CD4-positive, alpha-beta T cell treated with Interferon gamma for 1 hour (primary cell): ENCODE data around the gene RPL7A.

ENCODE experiments used
- DNase-seq: peaks from one replicate; pipeline ENCODE4 v3.0.0-alpha.2; 2020

RPL7A gene

DNA sequence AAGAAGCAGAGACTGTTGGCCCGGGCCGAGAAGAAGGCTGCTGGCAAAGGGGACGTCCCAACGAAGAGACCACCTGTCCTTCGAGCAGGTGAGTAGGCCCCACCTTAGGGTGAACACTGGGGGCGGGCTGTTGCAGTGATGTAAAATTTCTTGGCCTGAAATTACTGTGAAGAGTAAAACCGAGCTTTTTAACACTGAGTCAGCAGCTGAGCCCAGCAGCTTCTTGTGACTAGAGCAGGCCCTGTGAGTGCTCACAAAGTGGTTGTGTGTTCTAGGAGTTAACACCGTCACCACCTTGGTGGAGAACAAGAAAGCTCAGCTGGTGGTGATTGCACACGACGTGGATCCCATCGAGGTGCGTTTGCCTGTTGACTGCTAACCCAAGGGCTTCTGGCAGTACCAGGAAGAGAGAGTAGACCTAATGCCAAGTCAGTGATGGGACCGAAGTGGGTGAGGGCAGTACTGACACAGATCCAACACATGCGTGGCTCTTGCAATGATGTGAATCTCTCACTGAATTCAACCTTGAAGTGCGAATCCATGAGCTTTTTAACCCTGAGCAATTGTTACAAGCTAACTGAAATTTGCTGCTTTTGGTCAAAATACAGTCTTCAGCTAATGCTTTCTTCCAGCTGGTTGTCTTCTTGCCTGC is 2.1 kb downstream of the RPL7A start:
- DNase-seq = no peak

DNA sequence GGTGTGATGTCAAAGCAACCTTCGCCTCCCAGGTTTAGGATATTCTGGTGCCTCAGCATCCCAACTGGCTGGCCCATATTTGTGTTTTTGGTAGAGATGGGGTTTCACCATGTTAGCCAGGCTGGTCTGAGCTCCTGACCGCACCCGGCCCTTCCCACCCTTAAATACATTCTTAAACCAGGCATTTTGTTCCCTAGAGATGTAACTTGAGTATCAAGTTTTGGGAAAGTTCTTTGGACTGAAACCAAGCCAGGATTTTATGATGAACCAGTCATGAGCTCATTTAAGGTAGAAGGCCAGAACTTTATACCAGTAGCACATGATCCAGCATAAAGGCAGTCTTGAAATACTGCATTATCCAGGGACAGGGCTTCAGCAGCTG is 3.5 kb downstream of the RPL7A start:
- no peak for DNase-seq

GRCh38 chr9:133351908-133352634 is 4.1 kb downstream of the RPL7A start:
- peak; percentile 32 for DNase-seq

- DNase-seq = no peak
These were observed 4.8 kb downstream of the RPL7A start for GRCh38 chr9:133352635-133353340.

GRCh38 chr9:133353548-133353947 is 5.5 kb downstream of the RPL7A start:
- DNase-seq = no peak

DNA sequence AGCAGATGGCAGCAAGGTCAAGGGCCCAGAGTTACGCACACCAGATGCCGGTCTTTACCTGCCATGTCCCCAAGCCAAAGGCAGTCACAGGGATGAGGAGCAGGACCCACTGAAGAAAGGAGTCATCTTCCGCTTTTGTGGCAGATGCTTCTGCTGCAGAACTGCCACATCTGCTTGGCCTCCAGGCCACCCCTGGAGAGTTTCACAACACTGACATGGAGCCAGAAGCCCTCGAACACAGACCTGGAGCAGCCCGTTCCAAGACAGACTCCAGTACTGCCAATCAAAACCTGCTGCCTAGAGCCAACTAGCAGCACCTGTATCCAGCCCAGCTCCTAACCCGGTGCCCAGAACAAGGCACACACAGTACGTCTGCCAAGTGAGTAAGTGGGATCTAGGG is 6.7 kb downstream of the RPL7A start:
- DNase-seq = no peak

- DNase-seq = no peak
These were observed 7.9 kb downstream of the RPL7A start for GRCh38 chr9:133355881-133356357.

DNA sequence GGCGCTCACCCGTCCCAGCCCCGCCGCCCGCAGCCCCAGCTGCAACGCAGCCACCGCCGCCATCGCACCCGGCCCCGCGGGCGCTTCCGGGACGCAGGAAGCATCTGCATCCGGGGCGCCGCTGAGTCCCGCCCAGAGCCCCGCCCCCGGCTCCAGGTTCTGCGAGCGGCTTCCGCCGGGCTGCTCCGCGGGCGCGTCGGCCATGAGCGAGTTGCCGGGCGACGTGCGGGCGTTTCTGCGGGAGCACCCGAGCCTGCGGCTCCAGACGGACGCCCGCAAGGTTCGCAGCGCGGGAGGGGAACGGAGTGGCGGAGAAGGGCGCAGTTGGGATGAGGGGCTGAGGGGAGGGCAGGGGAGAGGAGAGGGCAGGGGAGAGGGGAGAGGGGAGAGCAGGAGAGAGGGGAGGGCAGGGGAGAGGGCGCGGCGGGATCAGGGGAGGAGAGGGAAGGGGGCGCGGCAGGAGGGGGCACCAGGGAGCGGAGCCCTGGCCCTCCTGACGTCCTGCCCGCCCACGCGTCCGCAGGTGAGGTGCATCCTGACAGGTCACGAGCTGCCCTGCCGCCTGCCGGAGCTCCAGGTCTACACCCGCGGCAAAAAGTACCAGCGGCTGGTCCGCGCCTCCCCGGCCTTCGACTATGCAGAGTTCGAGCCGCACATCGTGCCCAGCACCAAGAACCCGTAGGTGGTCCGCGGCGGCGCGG is 8.5 kb downstream of the RPL7A start, which contains the start of the genes SURF1 and SURF2:
TSS of gene SURF1 (minus strand) at position 97 of the 701 bp plus-strand sequence. CDS start at position 63, 34 bp downstream.
TSS of gene SURF2 (plus strand) at position 160 of the 701 bp plus-strand sequence. CDS start at position 203, 43 bp downstream.
- peak; percentile 85 for DNase-seq

DNA sequence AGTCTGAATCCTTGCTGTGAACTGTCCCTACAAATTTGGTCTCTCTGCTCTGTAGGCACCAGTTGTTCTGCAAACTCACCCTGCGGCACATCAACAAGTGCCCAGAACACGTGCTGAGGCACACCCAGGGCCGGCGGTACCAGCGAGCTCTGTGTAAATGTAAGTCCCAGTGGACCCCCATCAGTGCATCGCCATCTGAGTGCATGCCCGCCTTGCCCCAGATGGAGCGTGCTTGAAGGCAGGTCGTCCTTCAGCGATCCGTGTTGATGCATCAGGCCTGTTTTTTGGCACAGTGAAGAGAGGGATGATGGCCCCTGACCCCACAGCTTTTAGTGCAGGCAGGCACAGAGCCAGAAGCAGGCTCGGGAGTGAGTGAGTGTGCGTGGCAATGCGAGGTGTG is 9.6 kb downstream of the RPL7A start:
- no peak for DNase-seq

- no peak for DNase-seq
These were observed 11.6 kb downstream of the RPL7A start for GRCh38 chr9:133359399-133360175.

DNA sequence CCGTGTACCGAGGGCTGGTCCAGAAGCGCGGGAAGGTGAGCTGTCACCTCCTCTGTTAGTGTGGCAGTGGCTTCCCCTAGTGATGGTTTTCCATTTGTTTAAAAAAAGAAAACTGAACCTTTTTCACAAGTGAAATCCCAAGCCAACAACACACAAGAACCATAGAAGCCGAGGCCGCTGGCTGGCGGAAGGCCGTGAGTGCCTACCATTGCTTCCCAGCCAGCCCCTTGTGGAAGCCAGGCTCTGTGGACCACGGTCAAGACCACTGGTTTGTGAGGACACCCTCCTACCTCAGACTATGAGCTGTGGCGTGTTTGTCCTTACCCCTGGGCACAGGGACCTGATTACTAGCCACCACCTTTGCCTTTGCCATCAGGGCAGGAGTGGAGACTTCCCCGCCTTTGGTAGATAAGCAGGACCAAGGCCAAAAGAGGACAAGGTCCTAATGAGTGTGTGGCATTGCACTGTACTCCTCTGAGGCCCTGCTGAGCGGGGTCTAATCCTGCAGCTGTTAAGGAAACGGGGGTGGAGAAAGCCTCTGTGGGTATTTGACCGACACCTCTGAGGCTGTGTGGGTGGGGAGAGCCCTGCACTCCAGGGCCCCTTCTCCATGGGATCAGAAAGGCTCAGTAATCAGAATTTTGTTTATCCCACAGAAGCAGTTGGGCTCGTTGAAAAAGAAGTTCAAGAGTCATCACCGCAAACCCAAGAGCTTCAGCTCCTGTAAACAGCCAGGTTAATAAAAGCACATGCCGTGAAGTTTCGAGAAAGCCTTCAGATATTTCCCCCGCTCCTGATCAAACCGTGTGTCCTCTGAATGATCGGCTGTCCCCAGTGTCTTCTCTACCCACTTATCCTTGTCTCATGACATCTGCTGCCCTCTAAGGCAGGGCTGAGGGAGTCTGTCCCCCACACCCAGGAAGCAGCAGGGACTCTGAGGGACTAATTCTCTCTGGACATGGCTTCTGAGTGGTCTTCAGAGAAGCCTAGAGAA is 12.7 kb downstream of the RPL7A start:
- no peak for DNase-seq

DNA sequence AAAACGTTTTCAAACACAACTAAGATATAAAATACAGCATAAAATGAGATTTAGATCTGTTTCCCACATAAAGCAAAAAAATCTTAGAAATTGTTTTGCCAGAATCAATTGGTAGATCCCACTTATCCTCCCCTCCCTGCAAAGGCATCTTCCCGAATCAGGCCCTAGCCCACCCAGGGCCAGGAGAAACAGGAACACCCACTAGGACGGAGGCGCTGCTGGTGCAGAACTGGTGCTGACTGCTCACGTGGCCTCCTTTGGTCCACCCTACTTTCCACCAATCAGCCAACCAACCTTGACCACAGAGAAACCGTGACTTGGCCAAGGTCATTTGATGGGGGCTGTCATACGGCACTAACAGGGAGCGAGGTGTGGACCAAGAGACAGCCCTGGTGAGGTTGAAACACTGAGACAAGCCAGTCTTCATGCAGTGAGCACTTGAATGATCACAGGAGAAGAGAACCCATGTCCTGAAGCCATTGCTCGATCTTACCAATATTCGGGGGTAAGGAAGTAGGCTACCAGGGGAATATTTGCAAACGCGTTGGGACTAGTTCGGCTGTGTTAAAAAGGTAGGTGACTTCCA is 13.6 kb downstream of the RPL7A start:
- no peak for DNase-seq

DNA sequence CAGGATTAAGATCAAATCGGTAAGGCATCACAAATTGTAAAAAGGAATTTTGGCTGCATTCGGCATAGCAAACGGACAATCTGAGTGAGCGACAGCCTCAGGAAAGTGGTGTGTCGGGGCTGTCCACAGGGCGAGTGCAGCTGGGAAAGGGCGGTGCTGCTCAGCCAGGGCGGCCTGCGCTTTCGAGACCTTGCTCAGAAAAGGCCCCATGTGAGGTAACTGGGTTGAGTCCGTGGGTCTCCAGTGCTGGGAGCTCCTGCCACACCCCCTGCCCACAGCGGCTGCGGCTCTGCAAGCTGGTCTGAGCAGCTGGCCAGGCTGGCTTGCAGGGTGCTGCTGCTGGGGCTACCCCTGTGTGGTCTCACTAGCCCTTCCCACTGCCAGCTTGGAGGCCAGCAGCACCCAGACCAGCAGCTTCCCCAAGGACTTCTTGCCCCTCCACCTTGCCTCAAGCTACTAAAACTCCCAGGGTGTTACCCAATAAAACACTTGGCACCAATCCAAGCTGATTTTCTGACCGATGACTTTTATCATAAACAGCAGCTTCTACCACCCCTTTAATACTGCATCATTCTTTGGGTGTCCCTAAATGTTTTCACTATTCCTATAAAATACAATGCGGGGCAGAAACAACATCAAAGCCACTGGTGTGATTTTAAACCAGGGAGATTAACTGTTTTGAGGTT is 14.5 kb downstream of the RPL7A start:
- no peak for DNase-seq

DNA sequence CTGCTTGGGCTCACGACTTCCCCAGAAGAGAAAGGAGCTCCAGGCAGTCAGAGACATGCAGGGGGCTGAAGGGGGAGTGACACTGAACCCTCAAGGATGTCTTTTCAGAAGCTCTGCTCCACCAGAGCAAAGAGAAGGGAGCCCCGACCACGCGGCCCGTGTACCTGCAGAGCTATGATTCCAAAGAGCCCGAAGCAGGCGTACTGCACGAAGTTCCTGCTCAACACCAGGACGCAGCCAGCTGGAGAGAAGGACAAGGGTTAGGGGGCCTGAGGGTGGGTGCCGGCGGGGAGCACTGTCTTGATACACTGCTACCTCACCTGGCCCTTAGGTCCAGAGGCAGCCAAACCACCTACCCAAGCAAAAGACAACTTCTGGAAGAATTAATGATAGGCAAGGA is 18.4 kb downstream of the RPL7A start:
- DNase-seq = no peak

DNA sequence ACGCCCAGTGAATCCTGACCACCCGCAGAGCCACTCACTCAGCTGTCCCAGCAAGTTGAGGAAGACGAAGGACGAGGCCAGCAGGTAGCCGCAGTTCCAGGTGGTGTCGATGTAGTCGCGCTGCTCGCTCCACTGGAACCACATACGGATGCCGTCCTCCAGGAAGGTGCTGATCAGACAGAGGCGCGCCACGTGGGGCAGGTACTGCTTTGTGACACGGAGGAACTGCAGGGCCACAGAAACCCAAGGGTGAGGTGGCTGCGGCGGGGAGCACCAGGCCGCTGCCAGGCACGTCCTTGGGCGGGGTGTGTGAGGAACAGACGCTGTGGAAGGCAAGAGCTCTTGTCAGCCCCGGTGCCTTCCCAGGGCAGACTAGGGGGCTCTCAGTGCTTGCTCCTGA is 19.2 kb downstream of the RPL7A start:
- no peak for DNase-seq

DNA sequence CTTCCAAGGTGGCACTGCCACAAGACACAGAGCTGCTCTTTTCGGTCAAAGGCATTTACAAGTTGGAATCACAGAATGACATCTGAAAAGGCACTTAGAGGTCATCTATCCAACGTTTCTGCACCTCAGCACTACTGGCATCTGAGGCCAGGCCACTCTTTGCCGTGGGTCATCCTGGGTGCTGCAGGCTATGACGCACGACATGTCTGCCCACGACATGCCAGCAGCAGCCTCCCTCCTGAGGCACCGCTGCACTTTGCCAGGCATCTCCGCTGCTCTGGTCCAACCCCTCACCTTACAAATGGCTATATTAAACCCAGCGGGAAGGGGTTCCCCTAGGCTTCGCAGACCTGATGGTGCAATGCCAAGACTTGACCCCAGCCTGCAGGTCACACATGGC is 19.8 kb downstream of the RPL7A start:
- DNase-seq = no peak

- DNase-seq = no peak
These were observed 20.3 kb downstream of the RPL7A start for GRCh38 chr9:133368249-133368881.

DNA sequence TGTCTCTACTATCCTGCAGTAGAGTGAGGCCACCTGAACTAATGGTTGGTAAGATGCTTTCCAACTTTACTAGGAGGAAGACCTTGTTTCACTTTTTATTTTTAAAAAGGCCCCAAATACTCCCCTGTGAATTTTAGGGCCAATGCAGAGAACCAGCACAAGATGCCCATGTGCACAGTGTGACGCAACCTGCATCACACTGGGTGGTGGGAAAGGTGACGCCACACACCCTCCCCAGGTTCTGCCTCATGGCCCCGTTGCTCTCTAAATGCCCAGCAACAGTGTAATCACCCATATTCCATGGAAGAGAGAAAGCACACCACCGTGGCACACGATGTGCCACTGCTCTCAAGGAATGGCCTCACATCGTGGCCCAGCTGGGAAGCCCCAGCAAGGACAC is 21.4 kb downstream of the RPL7A start:
- DNase-seq = no peak

GRCh38 chr9:133369933-133370332 is 21.9 kb downstream of the RPL7A start:
- DNase-seq = no peak
